Upper lobe of right lung (tissue), 1 donor: Measurements from ENCODE around the gene AIFM2. TPM values are rescaled to one million over a fixed set of nuclear protein-coding genes. Genes with fewer than 3 reads are reported as not detected.

Source experiments
- ATAC-seq: fragments of 200-7000 bp; cut with Tn5 transposase; one replicate; pipeline ENCODE4 v1.9.1; 2020; ENCODE audit warnings: mild to moderate bottlenecking, moderate library complexity
- DNase-seq: peaks from one replicate; pipeline ENCODE4 v3.0.0-alpha.2; 2020
- H3K27ac ChIP-seq: fragments of 200-600 bp; one replicate; pipeline ENCODE4 v1.8.0; 2022
- H3K27me3 ChIP-seq: fragments of 200-600 bp; one replicate; pipeline ENCODE4 v1.8.0; 2022; ENCODE audit warnings: mild to moderate bottlenecking
- H3K36me3 ChIP-seq: fragments of 200-600 bp; one replicate; pipeline ENCODE4 v1.8.0; 2022
- H3K4me1 ChIP-seq: fragments of 200-600 bp; one replicate; pipeline ENCODE4 v1.8.0; 2022
- H3K4me3 ChIP-seq: fragments of 200-600 bp; one replicate; pipeline ENCODE4 v1.8.0; 2022; ENCODE audit warnings: mild to moderate bottlenecking
- H3K9me3 ChIP-seq: fragments of 200-600 bp; one replicate; pipeline ENCODE4 v1.8.0; 2022
- CTCF ChIP-seq: fragments of 200-600 bp; IDR thresholded peaks from one replicate; pipeline ENCODE4 v1.8.0; 2022; ENCODE audit warnings: antibody characterized with exemption
- intact Hi-C: fragments of 100-400 bp; cut with DNase I; formaldehyde crosslinking; loops from one replicate; pipeline ENCODE4 v1.11.0; 2022
- total RNA-seq: library from RNA; stranded (reverse); fragmentation: NEBNext Ultra II Directional; extraction: Animal tissue kit (Norgen Biotek cat#: 25700); gene quantifications from one replicate; pipeline ENCODE4 v1.2.1, GENCODE V29; 2021
- donor health status: DM: no; HTN: yes; CAD: no; lungs with severe emphysema.

AIFM2 gene
- total RNA-seq, 1 donor from 2014 or later: 15.4 TPM

- ATAC-seq (no peak), DNase-seq (no peak)
- H3K9me3 ChIP-seq: no peaks in the 10 kb centered on the region
- intact Hi-C loops: no loop called here
- peaks cover 7% of the 10 kb centered on the region for H3K36me3 ChIP-seq
- no peak overlapping the region for H3K4me3 ChIP-seq
- no peaks in the 10 kb centered on the region for H3K4me1 ChIP-seq
- no peak overlapping the region for H3K27ac ChIP-seq
- no peaks in the 10 kb centered on the region for H3K27me3 ChIP-seq
- TF ChIP-seq CTCF: no peak
These were observed 7.3 kb upstream of the AIFM2 start for GRCh38 chr10:70139997-70140250.

- intact Hi-C loops: no loop called here
- H3K27me3 ChIP-seq: no peaks in the 10 kb centered on the region
- TF ChIP-seq CTCF: no peak
- DNase-seq: no peak
- no peak for ATAC-seq
- H3K4me1 ChIP-seq: no peaks in the 10 kb centered on the region
- H3K4me3 ChIP-seq: no peak overlapping the region
- H3K9me3 ChIP-seq: no peaks in the 10 kb centered on the region
- H3K27ac ChIP-seq: no peak overlapping the region
- peaks cover 7% of the 10 kb centered on the region for H3K36me3 ChIP-seq
These were observed 6.7 kb upstream of the AIFM2 start for GRCh38 chr10:70139151-70139996.

GRCh38 chr10:70137927-70138883 is 5.6 kb upstream of the AIFM2 start:
- intact Hi-C loops: no loop called here
- Histone ChIP-seq H3K36me3 (peaks cover 7% of the 10 kb centered on the region), H3K9me3 (no peaks in the 10 kb centered on the region), H3K27me3 (no peaks in the 10 kb centered on the region), H3K4me3 (no peak overlapping the region), H3K4me1 (peaks cover 3% of the 10 kb centered on the region), H3K27ac (no peak overlapping the region)
- DNase-seq (no peak), ATAC-seq (no peak)
- no peak for TF ChIP-seq CTCF

- H3K27me3 ChIP-seq: no peaks in the 10 kb centered on the region
- H3K4me3 ChIP-seq: no peak overlapping the region
- no peaks in the 10 kb centered on the region for H3K9me3 ChIP-seq
- no peak overlapping the region for H3K27ac ChIP-seq
- ATAC-seq (no peak), DNase-seq (no peak)
- H3K4me1 ChIP-seq: peaks cover 7% of the 10 kb centered on the region
- intact Hi-C loops: no loop called here
- TF ChIP-seq CTCF: no peak
- peaks cover 7% of the 10 kb centered on the region for H3K36me3 ChIP-seq
These were observed 4.5 kb upstream of the AIFM2 start for GRCh38 chr10:70137135-70137534.

GRCh38 chr10:70135684-70136083 is 3.1 kb upstream of the AIFM2 start:
- Histone ChIP-seq H3K9me3 (no peaks in the 10 kb centered on the region), H3K4me1 (peaks cover 18% of the 10 kb centered on the region), H3K36me3 (peaks cover 7% of the 10 kb centered on the region), H3K4me3 (no peak overlapping the region), H3K27ac (no peak overlapping the region), H3K27me3 (no peaks in the 10 kb centered on the region)
- DNase-seq: no peak
- no peak for ATAC-seq
- TF ChIP-seq CTCF: no peak
- intact Hi-C loops: no loop called here
